Chondrocyte (in vitro differentiated cells): ENCODE results near the gene KPNA3. TPM values are rescaled to one million over a fixed set of nuclear protein-coding genes. Genes with fewer than 3 reads are reported as not detected.

Source experiments
- DNase-seq: peaks from one replicate; pipeline ENCODE4 v3.0.0; 2021; ENCODE audit warnings: mixed read lengths, low spot score
- H3K27ac Mint-ChIP-seq: one replicate; pipeline ENCODE4 v1.8.0; 2021; ENCODE audit warnings: mild to moderate bottlenecking, moderate library complexity, mixed read lengths; ENCODE audit not compliant: unreplicated experiment
- H3K27me3 Mint-ChIP-seq: 2 replicates; pipeline ENCODE4 v1.8.0; 2021; ENCODE audit warnings: low read depth, mixed read lengths
- H3K36me3 Mint-ChIP-seq: 2 replicates; pipeline ENCODE4 v1.8.0; 2021; ENCODE audit warnings: low read depth, mixed read lengths
- H3K4me1 Mint-ChIP-seq: 2 replicates; pipeline ENCODE4 v1.8.0; 2021; ENCODE audit warnings: low read depth, mild to moderate bottlenecking, mixed read lengths
- H3K4me3 Mint-ChIP-seq: one replicate; pipeline ENCODE4 v1.8.0; 2021; ENCODE audit warnings: mild to moderate bottlenecking, moderate library complexity, mixed read lengths; ENCODE audit not compliant: unreplicated experiment
- H3K9me3 Mint-ChIP-seq: 2 replicates; pipeline ENCODE4 v1.8.0; 2021; ENCODE audit warnings: low read depth, mixed read lengths
- CTCF ChIP-seq: fragments of 200-600 bp; sonication (generic); IDR thresholded peaks from 2 replicates; pipeline ENCODE4 v1.5.0; 2021; ENCODE audit warnings: antibody characterized with exemption, mild to moderate bottlenecking, moderate library complexity
- total RNA-seq: library from RNA; stranded (reverse); gene quantifications from 3 replicates; pipeline ENCODE4 v1.2.1, GENCODE V29; 2021

Gene KPNA3
- total RNA-seq, 1 donor from 2014 or later = 54.6 TPM

DNA sequence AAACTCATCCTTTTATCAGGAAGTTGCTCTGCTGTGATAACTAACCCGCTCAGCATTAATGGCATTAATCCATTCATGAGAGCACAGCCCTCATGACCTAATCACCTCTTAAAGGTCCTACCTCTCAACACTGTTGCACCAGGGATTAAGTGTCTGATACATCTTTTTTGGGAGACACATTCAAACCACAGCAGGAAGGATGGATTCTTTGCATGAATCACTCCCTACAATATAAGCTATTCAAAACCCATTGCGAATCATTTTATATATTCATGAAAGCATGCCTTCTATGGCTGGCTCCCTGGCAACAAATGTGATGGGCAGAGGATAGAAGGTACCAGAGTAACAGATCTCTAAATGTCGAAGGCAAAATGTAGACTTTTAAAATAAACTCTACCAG is 136.6 kb downstream of the KPNA3 start:
- H3K4me3 Mint-ChIP-seq = no peak overlapping the region
- no peaks in the 10 kb centered on the region for H3K4me1 Mint-ChIP-seq
- H3K36me3 Mint-ChIP-seq = peaks cover 4% of the 10 kb centered on the region
- no peak for DNase-seq
- no peaks in the 10 kb centered on the region for H3K27me3 Mint-ChIP-seq
- no peak overlapping the region for H3K27ac Mint-ChIP-seq
- no peak for TF ChIP-seq CTCF
- H3K9me3 Mint-ChIP-seq = no peaks in the 10 kb centered on the region

DNA sequence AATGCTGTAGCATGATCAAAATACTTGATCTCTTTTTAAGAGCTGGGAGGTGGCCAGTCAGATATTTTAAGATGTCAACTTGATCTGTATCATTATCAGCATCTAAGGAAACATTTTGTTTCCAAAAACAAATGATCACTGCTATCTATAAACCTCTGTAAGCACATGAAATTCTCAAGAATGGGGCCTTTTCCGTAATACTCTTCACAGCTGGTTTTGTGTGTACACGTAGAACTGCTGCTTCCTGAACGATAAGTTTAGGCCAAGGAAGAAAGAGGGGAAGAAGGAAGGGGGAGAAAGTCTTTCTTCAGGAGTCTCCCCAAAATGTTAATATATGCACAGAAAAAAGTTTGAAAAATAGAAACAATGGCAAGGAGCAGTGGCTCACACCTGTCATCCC is 138.5 kb downstream of the KPNA3 start:
- Mint-ChIP-seq H3K27ac (no peak overlapping the region), H3K4me3 (no peak overlapping the region), H3K27me3 (no peaks in the 10 kb centered on the region), H3K4me1 (no peaks in the 10 kb centered on the region), H3K36me3 (peaks cover 2% of the 10 kb centered on the region), H3K9me3 (no peaks in the 10 kb centered on the region)
- TF ChIP-seq CTCF = no peak
- DNase-seq = no peak

GRCh38 chr13:49653478-49653877 is 139.0 kb downstream of the KPNA3 start:
- H3K9me3 Mint-ChIP-seq = no peaks in the 10 kb centered on the region
- no peaks in the 10 kb centered on the region for H3K4me1 Mint-ChIP-seq
- no peak for DNase-seq
- H3K36me3 Mint-ChIP-seq = peaks cover 2% of the 10 kb centered on the region
- no peak overlapping the region for H3K27ac Mint-ChIP-seq
- H3K4me3 Mint-ChIP-seq = no peak overlapping the region
- H3K27me3 Mint-ChIP-seq = no peaks in the 10 kb centered on the region
- TF ChIP-seq CTCF = no peak

DNA sequence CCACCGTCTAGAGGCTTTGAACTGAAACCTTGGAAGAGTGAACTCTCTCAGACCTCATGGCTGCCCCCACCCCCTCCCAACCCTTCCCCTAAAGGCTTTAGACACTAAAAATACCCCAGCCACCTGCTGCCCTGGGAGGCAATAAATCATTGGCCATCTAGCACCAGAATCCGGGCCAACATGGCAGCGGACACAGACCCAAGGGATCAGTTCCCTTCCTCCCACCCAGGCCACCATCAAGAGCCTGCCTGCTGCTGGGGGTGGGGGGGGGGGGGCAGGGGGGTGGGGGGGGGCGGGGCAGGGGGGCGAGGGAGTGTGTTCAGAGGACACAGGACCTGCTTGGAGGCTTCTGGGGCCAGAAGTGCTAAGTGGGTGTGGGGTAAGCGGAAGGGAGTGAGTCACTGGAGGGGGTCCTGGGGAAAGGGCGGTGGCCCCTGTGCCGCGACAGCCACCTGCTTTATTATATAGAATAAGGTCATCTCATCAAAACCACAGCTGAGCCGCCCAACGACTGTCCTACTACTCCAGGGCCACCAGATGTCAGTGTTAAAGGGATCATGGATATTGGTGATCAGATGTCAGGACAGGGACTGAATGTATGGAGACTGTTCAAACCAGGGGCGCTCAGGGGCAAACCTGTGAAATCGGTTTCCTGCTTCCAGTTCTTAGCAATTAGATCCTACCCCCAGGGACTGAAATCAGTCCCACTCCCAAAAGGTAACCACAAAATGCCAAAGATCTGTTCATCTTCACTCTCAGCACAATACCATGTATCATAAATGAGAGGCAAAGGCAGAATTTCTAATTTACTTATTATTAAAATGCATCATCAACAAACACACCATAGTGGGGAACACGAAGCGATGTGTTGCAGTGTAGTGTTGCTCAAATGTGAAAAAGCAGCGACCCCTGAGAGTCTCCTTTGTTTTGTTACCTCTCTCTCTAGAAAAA is 139.9 kb downstream of the KPNA3 start:
- H3K4me3 Mint-ChIP-seq = no peak overlapping the region
- peak; percentile 76 for TF ChIP-seq CTCF
- no peak for DNase-seq
- H3K27me3 Mint-ChIP-seq = no peaks in the 10 kb centered on the region
- no peaks in the 10 kb centered on the region for H3K36me3 Mint-ChIP-seq
- H3K4me1 Mint-ChIP-seq = no peaks in the 10 kb centered on the region
- no peaks in the 10 kb centered on the region for H3K9me3 Mint-ChIP-seq
- H3K27ac Mint-ChIP-seq = no peak overlapping the region

- Mint-ChIP-seq H3K27me3 (no peaks in the 10 kb centered on the region), H3K36me3 (no peaks in the 10 kb centered on the region), H3K9me3 (no peaks in the 10 kb centered on the region), H3K4me1 (no peaks in the 10 kb centered on the region), H3K4me3 (no peak overlapping the region), H3K27ac (no peak overlapping the region)
- no peak for DNase-seq
- no peak for TF ChIP-seq CTCF
Observed at GRCh38 chr13:49651570-49652354, 140.7 kb downstream of the KPNA3 start.
